ENCODE data around the gene SLC39A2.

DNA sequence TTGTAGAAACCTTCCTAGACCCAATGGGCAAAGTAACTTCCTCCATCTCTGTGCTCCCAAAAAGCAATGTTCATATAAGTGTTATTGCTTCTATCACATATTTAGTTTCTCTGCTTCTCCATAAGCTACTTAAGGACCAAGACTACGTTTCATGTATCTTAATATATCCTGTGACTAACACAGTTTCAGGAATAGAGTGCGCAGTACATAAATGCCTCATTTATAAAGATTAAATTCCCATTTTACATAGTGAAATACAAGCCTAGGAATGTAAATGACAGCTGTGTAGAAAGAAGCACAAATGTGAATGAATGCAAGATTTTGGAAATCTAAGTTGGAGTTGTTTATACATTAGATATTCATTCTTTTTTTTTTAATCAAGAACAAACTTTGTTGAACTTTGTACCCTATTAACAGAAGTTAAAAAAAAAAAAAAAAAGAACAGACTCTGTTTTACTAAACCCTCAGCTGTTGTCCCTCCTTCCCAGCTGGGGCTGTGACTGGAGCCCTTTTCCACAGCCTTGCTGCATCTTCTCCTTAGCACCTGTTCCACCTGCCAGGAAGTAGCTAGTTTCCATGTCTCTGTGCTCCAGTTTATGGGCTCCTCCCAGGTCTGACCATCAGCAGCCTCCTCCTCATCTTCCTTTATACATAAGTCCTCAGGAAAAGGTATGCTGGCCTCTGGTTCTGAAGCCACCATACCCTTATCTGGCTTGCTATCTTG, 16.3 kb upstream of the SLC39A2 start:
- TF ChIP-seq, protein P1, sequence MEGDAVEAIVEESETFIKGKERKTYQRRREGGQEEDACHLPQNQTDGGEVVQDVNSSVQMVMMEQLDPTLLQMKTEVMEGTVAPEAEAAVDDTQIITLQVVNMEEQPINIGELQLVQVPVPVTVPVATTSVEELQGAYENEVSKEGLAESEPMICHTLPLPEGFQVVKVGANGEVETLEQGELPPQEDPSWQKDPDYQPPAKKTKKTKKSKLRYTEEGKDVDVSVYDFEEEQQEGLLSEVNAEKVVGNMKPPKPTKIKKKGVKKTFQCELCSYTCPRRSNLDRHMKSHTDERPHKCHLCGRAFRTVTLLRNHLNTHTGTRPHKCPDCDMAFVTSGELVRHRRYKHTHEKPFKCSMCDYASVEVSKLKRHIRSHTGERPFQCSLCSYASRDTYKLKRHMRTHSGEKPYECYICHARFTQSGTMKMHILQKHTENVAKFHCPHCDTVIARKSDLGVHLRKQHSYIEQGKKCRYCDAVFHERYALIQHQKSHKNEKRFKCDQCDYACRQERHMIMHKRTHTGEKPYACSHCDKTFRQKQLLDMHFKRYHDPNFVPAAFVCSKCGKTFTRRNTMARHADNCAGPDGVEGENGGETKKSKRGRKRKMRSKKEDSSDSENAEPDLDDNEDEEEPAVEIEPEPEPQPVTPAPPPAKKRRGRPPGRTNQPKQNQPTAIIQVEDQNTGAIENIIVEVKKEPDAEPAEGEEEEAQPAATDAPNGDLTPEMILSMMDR (optimal IDR thresholded peaks at IDR 0.05 in 1 of 3, IDR thresholded peaks at IDR 0.05 in 1 of 3, conservative IDR thresholded peaks at IDR 0.05 in 1 of 3; ENCODE audit: extremely low read depth in 1 of 3, insufficient read depth in 2 of 3, low read length in 3 of 3), result no peak
- TF ChIP-seq EZH2 (IDR thresholded peaks at IDR 0.05; ENCODE audit: low read length), result no peak

Measured in keratinocyte (primary cell).